ENCODE data around the gene MTA3. TPM values are rescaled to one million over a fixed set of nuclear protein-coding genes. Genes with fewer than 3 reads are reported as not detected.

MTA3 gene
- total and polyA plus RNA-seq, 2 donors (not counting 3 experiments of a cell fraction or from before 2014, with no cell fraction given) = 36.3 to 53.3 TPM

DNA sequence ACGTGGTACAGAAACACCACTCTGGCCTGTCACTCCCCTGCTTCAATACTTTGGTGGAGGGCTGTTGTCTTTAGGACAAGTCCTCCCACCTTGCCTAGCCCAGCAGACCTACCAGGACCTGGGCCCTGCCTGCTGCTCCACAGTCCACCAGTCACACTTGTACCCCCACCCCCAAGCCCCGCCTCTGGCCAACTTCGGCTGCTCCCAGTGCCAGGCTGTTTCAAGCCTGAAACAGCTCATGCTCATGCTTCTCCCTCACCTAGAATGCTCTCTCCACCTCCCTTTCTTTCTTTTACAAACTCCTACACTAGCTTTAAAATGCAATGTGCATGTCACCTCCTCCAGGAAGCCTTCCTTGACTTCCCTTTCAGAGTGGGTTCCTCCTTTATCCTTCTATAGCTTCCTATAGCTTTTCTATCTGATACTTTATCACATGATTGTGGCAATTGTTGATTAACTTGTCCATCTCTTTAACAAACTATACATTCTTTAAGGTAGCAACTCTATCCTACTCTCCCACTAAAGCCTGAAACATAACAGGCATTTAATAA, 200.3 kb downstream of the MTA3 start:
- H3K9me3 ChIP-seq (replicated peaks; ENCODE audit: control insufficient read depth, insufficient read depth, low read length) = no peaks in the 10 kb centered on the region
- H3K4me3 ChIP-seq (replicated peaks in 1 of 3; ENCODE audit: insufficient read depth in 1 of 3, low read depth in 1 of 3, low read length in 3 of 3) = no peak overlapping the region
- H3K9ac ChIP-seq (replicated peaks; ENCODE audit: extremely low read depth, insufficient read depth, low read length) = no peak overlapping the region
- H3K27ac ChIP-seq (ENCODE audit: insufficient read depth, low read depth, low read length) = no peak overlapping the region
- H3K79me2 ChIP-seq (ENCODE audit: control insufficient read depth, insufficient read depth, low read length) = no peaks in the 10 kb centered on the region
- no peaks in the 10 kb centered on the region for H3K4me1 ChIP-seq (ENCODE audit: control insufficient read depth, extremely low read depth, insufficient read depth, low read length)
- no peak overlapping the region for H2AFZ ChIP-seq (ENCODE audit: low read depth, low read length)
- H3K4me2 ChIP-seq (ENCODE audit: insufficient read depth, low read length) = no peak overlapping the region
- dilution Hi-C loops (cut with MboI; ENCODE audit: extremely low pct_ligation_motif_present, low sequenced_read_pairs) = no loop called here
- TF ChIP-seq JUN (IDR thresholded peaks at IDR 0.05; ENCODE audit: borderline replicate concordance, insufficient read depth, insufficient read length, low read depth) (no peak), MYC (IDR thresholded peaks at IDR 0.05; ENCODE audit: low read depth, low read length) (no peak), EZH2 (IDR thresholded peaks at IDR 0.05; ENCODE audit: borderline replicate concordance, low read depth, low read length, severe bottlenecking) (no peak), POLR2AphosphoS5 (IDR thresholded peaks at IDR 0.05; ENCODE audit: insufficient read depth, low read depth, low read length) (no peak), FOS (IDR thresholded peaks at IDR 0.05; ENCODE audit: borderline replicate concordance, insufficient read depth, low read length) (no peak), GATA2 (IDR thresholded peaks at IDR 0.05; ENCODE audit: insufficient read depth, insufficient read length, low read depth, low read length) (no peak), POLR2A (IDR thresholded peaks at IDR 0.05; ENCODE audit: low read depth, low read length) (no peak)
- TF ChIP-seq, protein P1, sequence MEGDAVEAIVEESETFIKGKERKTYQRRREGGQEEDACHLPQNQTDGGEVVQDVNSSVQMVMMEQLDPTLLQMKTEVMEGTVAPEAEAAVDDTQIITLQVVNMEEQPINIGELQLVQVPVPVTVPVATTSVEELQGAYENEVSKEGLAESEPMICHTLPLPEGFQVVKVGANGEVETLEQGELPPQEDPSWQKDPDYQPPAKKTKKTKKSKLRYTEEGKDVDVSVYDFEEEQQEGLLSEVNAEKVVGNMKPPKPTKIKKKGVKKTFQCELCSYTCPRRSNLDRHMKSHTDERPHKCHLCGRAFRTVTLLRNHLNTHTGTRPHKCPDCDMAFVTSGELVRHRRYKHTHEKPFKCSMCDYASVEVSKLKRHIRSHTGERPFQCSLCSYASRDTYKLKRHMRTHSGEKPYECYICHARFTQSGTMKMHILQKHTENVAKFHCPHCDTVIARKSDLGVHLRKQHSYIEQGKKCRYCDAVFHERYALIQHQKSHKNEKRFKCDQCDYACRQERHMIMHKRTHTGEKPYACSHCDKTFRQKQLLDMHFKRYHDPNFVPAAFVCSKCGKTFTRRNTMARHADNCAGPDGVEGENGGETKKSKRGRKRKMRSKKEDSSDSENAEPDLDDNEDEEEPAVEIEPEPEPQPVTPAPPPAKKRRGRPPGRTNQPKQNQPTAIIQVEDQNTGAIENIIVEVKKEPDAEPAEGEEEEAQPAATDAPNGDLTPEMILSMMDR (IDR thresholded peaks at IDR 0.05; ENCODE audit: extremely low read depth in 1 of 2, insufficient read depth in 1 of 2, low read depth in 1 of 2, low read length in 2 of 2) = no peak
- TF ChIP-seq, protein P2, sequence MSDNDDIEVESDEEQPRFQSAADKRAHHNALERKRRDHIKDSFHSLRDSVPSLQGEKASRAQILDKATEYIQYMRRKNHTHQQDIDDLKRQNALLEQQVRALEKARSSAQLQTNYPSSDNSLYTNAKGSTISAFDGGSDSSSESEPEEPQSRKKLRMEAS (IDR thresholded peaks at IDR 0.05; ENCODE audit: insufficient read depth, insufficient read length) = no peak
- no peaks in the 10 kb centered on the region for H3K27me3 ChIP-seq (ENCODE audit: control insufficient read depth in 2 of 2, insufficient read depth in 2 of 2, low read length in 2 of 2)
- H3K9me1 ChIP-seq (replicated peaks; ENCODE audit: control insufficient read depth, extremely low read depth, insufficient read depth, low read length) = no peaks in the 10 kb centered on the region
- FAIRE-seq = no peak
- no peak for DNase-seq (ENCODE audit: low read depth, low spot score)
- intact Hi-C loops (cut with micrococcal nuclease) = no loop called here
- H3K36me3 ChIP-seq (ENCODE audit: control insufficient read depth in 2 of 2, extremely low read depth in 1 of 2, insufficient read depth in 2 of 2, low read length in 2 of 2) = no peaks in the 10 kb centered on the region
- CTCF ChIA-PET = interaction anchor here (1.2 to 1.8 kb wide), 2 partner anchors 11 to 258 kb away, joined by 4 to 6 read pairs; no protein-coding TSS in a partner anchor
- BruUV-seq (replicated peaks) = no TSS peak
- no peaks in the 10 kb centered on the region for H4K20me1 ChIP-seq (replicated peaks; ENCODE audit: control insufficient read depth, extremely low read depth, insufficient read depth, low read length)
- POLR2A ChIA-PET = no interaction called here

All from endothelial cell of umbilical vein (primary cell).